ENCODE data around the gene NRDE2.

Gene NRDE2

DNA sequence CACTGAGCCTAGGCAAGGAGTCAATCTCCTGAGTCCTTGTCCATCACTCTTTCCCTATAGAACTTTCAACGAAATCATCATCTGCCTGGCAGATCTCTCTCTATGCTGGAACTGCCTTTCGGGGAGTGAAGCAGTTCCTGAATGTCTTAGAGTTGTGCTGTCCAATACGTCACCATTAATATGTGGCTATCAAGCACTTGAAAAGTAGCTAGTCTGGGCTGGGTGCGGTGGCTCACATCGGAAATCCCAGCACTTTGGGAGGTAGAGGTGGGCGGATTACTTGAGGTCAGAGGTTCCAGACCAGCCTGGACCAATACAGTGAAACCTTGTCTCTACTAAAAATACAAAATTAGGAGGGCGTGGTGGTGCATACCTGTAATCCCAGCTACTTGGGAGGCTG, 35.1 kb downstream of the NRDE2 start:
- DNase-seq = no peak

DNA sequence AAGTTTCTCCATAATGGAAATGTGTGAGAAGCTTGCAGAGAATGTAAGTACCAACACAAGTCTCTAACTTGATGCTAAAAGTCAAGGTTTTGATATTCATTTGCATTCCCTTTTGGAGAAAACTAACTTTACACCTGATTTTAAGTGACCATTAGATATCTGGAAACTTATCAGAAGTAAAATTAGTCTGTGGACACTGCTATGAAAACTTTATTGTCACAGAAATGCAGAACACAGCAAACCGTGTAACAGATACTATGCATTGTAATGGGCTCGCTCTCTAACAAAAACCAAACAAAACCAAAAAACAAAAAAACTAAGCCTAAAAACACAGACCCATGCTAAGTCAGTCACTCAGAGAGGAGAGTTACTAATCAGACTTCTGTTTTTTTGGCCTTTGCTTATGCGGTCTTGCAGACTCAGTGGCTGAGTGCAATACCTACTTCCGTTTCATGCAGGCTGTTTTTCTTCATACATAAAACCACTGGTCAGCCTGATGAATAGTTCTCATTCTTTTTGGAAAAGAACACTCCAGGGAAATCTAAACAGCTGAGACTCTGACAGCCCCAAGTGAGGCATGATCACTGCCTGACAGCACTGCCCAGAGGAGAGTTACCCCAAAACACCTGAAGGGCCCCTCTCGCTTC, 35.7 kb downstream of the NRDE2 start:
- no peak for DNase-seq

DNA sequence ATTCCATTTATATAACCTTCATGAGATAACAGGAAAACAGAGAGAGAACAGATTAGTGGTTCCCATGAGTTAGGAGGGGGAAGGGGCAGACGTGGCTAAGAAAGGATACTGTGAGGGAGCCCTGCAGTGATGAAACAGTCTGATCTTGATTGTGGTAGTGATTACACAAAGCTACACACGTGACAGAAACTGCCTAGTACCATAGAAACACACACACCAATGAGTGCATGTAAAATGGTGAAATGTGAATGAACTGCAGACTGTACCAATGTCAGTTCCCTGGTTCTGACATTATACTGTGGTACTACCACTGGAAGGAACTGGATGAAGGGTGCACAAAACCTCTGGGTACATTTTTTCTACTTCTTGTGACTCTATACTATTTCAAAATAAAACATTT, 36.9 kb downstream of the NRDE2 start:
- no peak for DNase-seq

DNA sequence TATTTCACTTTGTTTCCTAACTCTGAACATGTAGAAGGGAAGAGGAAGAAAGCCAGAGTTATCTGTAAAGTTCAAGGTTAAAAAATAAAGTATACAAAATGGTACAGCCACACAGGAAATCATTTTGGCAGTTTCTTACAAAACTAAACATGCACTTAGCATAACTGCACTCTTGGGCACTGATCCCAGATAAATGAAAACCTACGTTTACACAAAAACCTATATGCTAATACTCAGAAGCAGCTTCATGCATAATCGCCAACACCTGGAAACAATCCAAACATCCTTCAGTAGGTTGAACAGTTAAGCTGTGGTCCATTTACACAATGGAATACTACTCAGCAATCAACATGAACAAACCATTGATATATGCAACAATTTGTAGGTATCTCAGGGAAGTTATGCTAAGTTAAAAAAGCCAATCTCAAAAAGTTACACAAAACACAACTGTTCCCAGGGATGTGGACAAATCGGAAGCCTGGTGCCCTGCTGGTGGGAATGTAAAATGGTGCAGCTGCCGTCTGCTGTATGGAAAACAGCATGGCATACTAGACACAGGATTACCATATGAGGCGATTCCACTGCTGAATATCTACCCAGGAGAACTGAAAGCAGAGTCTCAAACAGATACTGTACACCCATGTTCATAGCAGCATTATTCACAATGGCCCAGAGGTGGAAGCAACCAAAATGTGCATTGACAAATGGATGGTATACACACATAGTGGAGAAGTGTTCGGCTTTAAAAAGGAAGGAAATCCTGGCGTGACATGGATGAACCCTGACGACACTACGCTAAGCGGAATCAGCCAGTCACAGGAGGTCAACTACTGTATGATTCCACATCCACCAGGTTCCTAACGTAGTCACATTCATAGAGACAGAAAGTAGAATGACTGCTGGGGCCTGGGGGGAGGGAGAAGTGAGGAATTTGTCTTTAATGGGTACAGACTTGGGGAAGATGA, 37.7 kb downstream of the NRDE2 start:
- peak; percentile 46 for DNase-seq

DNA sequence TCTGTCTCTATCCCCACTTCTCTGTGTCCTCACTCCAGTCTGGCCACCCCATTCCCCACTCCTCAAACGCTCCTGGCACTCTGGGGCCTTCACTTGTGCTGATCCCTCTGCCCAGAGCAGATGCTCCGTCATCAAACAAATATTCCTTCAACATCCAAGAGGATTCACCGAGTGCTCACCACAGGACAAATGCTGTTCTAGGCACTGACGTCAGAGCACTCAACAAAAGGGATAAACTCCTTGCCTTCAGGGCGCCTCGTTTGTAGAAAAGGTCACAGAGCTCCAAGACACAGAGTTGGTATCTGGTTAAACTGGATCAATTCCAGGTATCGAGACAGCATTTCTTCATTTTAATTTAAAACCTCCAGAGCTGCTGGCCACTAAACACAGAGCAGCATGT, 40.0 kb downstream of the NRDE2 start:
- no peak for DNase-seq

DNA sequence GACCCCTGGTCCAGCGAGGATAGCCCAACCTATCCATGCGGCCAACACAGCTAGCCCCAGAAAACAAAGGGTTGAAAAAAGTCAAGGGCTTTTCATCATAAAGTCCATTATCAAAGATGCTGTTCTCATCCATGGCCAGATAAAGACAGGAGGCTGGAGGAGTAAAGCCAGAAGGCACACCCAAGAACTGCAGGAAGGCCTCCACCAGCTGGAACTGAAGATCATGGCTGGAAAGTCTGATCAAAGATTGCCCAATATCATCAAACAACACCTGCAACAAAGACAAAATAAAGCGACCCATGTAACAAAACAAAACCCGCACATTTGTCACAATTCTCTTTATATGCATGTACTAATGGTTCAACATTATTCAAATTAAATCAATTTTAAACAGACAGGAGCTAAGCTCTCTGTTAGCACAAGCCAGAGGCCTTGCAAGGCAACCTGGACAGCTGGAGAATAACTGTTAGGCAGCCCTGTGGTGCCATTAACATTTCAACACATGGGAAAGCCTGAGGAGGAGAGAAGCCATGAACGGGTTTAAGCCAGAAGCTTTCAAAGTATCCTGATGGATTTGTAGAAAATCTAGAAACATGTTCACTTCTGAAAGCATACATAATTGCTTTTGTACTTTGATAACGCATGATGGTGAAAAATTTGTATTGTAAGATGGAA, 41.3 kb downstream of the NRDE2 start:
- DNase-seq = no peak

DNA sequence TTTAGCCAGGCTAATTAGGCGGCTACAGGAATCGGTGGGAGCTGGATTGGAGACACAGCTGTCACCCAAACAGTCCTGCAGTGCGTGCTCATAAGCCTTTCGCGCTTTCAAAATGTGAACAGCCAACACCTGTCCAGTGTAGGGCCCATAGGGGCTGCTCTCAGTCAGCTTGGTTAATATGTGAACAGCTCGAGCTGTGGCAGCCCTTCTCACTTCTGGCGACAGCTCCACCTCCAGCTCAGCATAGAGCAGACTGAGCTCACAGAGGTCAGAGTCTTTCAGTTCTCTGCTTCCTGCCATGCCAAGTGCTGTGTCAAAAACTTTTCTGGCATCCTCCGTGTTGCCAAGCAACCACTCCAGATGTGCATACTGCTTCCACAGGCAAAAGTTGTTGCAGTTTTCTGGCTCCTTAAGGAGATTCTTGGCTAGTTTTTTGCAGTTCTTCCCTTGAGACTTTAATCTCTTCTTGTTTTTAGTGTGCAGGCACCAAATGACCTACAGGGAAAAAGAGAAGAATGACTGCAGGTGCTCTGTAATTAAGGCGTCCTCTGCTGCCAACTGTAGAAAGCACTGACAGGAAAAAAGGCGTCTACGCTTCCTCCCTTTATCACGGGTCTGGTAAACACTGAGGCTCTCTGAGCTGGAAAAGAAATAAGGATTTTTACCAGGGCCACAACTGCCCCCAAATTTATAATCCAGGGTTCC, 42.9 kb downstream of the NRDE2 start:
- DNase-seq = peak; percentile 70

DNA sequence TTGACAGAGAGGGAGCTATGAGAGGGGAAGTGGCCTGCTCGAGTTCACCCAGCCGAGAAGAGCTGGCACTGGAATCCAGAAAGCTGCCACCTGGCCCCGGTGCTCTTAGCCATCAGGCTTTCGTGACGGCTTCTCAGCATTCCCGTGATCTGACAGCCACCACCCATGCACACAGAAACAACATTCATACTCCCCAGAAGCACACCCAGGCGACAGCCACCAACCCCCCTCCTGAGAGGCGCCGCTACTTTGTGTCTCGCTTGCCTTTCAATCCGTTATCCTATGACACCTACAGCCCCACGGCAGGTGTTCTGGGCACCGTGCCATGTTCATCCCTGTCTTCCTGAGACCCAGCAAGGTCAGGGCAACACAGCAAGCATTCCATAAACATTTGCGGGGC, 44.0 kb downstream of the NRDE2 start:
- DNase-seq = peak; percentile 28

DNA sequence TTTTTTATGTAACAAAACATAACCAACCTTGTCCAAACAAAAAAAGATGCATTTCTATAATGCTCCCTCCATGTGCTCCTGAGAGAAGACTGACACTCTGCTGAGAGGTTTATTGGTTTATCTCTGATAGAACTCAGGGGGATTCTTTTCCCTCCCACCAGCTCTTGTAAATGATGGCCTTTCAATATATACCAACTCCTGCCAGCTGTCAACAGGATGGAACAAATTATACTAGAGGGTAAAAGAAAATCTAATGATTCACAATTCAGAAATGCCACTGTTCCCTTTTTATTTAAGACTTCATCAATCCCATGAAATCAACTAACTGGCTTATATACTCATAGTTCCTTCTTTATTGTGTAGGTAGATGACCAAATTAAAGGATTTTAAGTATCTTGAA, 50.0 kb downstream of the NRDE2 start:
- DNase-seq = no peak

DNA sequence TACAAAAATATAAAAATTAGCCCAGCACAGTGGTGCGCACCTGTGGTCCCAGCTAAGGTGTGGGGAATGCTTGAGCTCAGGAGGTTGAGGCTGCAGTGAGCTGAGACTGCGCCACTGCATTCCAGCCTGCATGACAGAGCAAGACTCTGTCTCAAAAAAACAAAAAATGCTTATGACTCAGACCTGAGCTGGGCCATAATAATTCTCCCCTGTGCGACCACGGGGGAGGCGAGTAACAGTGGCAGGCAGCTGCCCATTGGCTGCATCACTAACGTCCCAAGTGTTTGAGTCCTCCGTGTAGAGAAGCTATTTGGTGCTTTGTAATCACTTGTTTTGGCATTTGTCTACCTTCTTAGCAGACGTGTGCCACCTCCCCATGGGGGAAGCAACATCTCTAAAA, 50.5 kb downstream of the NRDE2 start:
- DNase-seq = no peak

DNA sequence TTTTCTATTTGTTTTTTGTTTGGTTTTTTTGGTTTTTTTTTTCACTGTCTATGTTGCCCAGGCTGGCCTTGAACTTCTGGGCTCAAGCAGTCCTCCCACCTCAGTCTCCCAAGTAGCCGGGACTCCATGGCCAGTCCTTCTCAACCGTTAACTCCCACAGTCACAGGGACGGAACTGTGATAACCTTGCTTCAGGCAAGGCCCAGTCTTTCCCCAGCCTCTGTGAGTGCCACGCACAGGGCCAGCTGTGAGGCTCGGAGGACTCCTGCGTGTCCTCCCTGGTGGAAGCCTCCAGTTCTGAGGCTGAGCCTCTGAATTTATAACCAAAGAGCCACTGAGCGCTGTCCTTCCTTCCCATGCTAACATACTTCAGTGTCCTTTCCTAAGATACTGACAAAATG, 51.6 kb downstream of the NRDE2 start:
- no peak for DNase-seq

DNA sequence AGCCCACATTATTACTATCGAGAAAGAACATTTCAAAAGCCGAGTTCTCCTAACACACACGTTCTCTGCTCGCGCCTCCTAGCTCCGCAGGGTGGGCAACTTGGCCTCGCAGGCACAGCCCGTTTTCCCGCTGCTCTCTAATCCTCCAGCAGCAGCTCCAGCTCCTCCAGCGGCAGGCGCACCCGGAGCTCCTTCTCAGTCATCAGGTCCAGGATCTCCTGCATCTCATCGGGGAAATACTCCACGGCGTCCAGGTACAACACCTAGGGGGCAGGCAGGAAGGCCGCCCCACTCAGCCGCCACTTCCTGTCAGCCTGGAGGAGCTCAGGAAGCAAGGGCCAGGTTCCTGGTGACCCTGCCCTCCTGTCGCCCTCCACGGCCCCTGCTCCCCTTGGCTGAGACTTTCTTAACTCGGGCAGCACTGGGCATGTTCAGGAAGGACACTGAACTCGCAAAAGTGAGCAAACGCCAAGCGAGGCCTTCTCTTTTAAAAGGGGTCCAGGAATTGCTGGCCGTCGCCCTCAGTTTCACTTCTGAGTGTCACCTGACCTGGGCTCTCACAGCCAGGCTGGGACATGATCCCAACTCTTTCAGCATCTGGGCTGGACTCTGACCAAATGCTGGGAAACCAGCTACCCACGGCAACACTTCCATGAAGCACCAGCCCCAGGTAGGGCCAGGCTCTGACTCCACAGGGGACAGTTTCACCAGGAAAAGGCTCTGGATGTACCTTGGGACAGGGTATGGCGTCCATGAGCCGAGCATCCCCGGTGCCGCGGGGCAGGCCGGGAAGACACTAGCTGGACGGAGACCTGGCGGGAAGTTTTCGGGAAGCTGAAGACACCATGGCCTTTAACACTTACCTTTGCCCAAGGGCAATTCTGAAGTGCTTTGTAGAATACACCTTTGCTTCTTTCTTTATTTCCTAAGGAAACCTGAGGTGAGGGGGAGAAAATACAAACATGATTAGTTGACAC, 53.3 kb downstream of the NRDE2 start:
- DNase-seq = no peak

DNA sequence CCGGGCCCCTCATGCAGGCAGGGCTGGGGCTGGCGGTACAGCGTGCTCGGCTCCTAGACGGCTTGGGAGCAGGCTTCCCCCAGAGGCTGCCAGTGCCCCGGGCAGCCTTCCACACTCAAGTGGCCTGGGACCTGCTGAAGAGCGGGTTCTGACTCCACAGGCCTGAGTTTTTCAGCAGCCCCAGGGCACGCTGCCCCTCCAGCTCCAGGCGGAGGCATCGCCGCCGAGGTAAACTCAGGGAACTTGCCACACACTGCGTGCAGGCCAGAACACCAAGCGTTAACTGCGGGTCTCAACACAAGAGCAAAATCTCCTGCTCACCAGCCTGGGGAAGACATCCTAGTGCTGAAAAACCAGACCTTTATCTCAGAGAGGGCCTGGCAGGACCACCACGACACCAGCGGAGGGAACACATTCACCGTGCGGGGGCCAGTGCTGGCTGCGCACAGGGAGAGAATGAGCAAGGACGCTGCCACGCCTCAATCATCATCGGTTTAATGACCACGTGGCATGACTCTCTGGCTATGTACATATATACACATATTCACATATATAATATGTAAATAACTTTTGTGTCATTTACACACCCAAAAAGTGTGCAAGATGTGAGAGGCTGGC, 54.1 kb downstream of the NRDE2 start:
- DNase-seq = no peak

DNA sequence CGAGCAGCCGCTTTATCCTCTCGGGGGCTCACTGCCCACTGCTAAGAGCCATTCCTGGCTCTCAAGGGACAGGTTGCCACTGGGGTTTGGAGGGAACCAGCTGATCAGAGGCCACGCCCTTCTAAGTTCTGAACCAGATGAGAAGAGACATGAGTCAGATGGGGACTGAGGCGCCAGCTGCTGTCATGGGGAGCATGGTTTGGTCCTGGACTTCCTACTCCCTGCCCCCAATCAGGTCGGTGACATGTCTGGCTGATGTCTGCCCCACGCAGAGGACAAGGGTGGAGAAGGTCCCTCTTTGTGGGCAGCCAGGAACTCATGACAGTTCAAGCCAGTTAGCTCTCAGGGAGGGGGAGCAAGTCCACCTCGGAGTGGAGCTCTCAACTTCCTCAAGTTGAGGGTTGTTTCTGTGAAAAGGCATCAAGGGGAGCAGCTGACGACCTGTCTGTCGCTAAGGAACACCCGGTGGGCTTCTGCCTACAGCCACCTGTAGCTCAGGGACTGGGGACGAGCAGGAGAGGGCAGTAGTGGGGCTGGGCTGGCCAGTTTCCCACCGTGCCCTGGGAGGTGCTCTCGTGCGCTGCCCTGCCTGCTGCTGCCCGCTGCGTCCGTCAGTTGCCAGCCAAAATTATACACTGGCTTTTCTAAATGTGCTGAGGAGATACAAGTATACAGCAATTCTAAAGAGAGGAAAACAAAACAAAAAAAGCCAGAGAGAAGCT, 54.9 kb downstream of the NRDE2 start:
- no peak for DNase-seq

DNA sequence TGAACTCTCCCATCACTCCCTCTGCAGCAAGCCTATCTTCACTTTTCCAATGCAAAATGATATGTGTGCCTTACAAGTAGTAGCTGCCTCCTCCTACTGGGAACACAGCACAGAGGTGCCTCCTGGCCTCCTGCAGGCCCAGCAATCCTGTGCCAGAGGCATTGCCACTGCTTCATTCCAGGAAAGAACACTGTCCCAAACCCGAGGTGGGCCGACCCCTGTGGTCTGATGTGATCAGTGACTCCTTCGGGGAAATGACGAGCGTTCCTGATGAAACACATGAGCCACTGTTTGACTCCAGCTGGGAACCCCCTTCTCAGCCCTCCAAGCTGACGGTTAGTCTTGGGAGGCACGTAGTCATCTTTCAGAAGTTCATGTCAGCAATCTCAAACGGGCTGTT, 55.9 kb downstream of the NRDE2 start:
- DNase-seq = no peak

DNA sequence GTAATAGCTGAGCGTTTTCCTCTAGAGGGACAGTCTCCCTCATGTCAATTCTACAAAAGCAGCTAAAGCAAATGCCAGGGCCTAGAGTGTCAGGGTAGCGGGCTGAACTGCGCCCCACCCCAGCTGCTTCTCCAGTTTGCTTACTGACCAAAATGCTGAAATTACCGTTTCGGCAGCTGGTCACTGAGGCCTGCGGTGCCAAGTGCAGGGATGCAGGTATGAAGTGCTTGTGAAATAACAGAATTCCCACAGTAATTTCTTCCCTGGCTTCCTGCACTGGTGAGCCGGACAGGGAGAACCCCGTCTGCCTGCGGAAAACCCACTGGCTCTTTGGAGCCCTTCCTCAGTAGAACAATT, 56.3 kb downstream of the NRDE2 start:
- DNase-seq = no peak

DNA sequence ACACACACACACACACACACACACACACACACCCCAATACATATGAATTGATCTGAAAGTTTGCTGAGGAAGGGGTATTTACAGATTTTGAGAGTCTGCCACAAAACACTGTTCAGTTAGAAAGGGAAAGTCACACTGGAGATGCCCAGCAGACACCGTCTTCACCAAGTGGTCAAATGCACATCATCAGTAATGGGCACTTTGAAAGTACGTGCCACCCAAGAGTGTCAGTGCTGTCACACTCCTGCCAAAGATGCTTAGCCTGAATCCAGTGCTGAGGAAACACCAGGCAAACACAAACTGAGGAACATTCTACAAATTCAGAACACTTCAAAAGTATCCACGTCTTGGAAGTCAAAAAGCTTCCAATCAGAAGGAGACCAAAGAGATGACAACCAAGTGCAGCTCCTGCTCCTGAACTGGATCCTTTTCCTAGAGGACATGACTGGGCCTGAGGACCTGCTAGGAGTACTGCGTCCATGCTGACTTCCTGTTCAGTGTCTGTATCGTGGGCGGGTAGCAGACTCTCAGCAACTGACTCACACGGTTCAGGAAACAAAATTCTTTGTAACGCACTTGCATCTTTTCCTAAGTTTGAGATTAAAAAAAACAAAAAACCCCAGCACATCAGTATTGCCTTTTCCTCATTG, 56.8 kb downstream of the NRDE2 start:
- DNase-seq = no peak

DNA sequence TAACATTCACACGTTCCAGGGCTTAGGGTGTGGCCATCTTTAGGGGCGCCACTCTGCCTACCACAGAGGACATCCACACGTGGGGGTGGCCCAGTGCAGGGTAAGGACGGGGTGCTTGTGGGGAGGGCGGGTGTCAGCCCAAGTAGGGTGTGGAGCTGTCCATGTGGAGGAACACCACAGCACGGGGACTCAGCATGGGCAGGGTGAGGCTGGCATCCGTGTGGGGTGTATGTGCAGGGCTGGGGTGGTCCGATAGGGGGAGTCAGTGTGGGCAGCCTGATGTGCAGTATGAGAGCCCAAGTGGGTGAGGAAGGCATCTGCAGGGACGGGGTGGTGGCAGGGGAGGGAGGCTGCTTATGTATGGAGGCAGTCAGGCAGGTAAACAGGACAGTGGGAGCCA, 57.7 kb downstream of the NRDE2 start:
- no peak for DNase-seq

DNA sequence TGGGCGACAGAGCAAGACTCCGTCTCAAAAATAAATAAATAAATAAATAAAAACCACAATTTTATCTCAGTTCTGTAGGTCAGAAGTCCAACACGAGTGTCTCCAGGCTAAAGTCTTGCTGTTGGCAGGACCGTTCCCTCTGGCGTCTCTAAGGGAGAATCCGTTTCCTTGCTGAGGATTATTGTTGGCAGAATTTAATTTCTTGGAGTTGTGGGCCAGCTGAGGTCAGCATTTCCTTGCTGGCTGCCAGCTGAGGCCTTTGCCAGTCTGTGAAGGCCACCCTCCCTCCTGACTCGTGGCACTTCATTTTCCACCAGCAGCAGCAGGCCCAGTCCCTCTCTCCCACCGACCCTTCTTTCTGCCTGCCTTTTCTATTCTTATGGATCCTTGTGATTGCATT, 58.2 kb downstream of the NRDE2 start:
- DNase-seq = no peak

DNA sequence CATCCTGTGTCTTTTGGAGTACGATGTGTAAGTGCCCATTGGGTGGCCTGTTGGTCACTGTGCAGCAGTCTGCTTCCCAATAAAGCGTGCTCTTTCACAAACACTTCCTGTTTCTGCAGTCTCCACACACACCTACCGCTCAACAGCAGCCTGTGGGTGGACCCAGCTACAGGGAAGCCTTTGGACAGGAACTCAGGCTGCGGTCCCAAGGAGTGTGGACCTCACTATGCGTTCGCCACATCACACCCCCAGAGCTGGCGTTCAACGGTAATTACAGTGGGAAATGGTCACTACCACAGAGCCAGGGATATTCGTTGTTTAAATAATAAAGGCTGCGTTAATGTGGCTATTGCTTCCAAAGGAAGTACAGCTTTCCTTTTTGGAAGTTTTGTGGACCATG, 59.2 kb downstream of the NRDE2 start:
- no peak for DNase-seq

Measured in NCI-H69 (cell line).